Transverse colon (tissue), 4 donors: Measurements from ENCODE around the gene FNDC3B.

Experiments used
- EP300 ChIP-seq: sonication (generic); formaldehyde crosslinking; IDR thresholded peaks from one replicate; pipeline ENCODE4 v1.6.1; 2017; ENCODE audit warnings: antibody characterized with exemption, low read depth
- POLR2AphosphoS5 ChIP-seq, 3 donors: sonication (generic); formaldehyde crosslinking; IDR thresholded peaks; one replicate each; pipeline ENCODE4 v1.6.1; 2016; ENCODE audit warnings: antibody characterized with exemption in 3 of 3
- TF ChIP-seq, protein P1 (sequence below), 5 experiments: fragments of 200-600 bp in 3 of 5; fragments of 450-650 bp in 2 of 5; sonication (generic) in 3 of 5; IDR thresholded peaks; 1 replicate in 2 of 5; 2 replicates in 3 of 5; pipeline ENCODE4 v1.5.1; 2016 to 2017; ENCODE audit warnings: antibody characterized with exemption in 5 of 5, inconsistent platforms in 3 of 5, mild to moderate bottlenecking in 2 of 5, moderate library complexity in 1 of 5

- TF ChIP-seq, protein P1, sequence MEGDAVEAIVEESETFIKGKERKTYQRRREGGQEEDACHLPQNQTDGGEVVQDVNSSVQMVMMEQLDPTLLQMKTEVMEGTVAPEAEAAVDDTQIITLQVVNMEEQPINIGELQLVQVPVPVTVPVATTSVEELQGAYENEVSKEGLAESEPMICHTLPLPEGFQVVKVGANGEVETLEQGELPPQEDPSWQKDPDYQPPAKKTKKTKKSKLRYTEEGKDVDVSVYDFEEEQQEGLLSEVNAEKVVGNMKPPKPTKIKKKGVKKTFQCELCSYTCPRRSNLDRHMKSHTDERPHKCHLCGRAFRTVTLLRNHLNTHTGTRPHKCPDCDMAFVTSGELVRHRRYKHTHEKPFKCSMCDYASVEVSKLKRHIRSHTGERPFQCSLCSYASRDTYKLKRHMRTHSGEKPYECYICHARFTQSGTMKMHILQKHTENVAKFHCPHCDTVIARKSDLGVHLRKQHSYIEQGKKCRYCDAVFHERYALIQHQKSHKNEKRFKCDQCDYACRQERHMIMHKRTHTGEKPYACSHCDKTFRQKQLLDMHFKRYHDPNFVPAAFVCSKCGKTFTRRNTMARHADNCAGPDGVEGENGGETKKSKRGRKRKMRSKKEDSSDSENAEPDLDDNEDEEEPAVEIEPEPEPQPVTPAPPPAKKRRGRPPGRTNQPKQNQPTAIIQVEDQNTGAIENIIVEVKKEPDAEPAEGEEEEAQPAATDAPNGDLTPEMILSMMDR (IDR thresholded peaks at IDR 0.05), result no peak
- TF ChIP-seq POLR2AphosphoS5 (IDR thresholded peaks at IDR 0.05) (no peak), EP300 (no peak)
Measured at GRCh38 chr3:172143739-172144497, 104.5 kb downstream of the FNDC3B start.
